Retinal pigment epithelial cell (primary cell): ENCODE measurements around the gene FICD.

Experiments used
- DNase-seq: peaks from one replicate; pipeline ENCODE4 v3.0.0-alpha.2; 2010; ENCODE audit warnings: low read depth
- H3K4me3 ChIP-seq: 2 replicates; pipeline ENCODE4 v1.5.1; 2011; ENCODE audit warnings: mild to moderate bottlenecking, low read length, control low read depth, moderate library complexity
- CTCF ChIP-seq: conservative IDR thresholded peaks from 2 replicates; pipeline ENCODE4 v1.5.1; 2011; ENCODE audit warnings: low read depth, low read length, control low read depth, inconsistent platforms

Gene FICD

GRCh38 chr12:108477881-108478259 is 37.2 kb upstream of the FICD start:
- no peak for DNase-seq
- no peak overlapping the region for H3K4me3 ChIP-seq
- TF ChIP-seq CTCF = no peak

- DNase-seq = no peak
- H3K4me3 ChIP-seq = no peak overlapping the region
- no peak for TF ChIP-seq CTCF
These were observed 36.4 kb upstream of the FICD start for GRCh38 chr12:108478611-108479206.

GRCh38 chr12:108479364-108480070 is 35.6 kb upstream of the FICD start:
- H3K4me3 ChIP-seq = no peak overlapping the region
- TF ChIP-seq CTCF = no peak
- DNase-seq = no peak

GRCh38 chr12:108482717-108483212 is 32.3 kb upstream of the FICD start:
- no peak for DNase-seq

GRCh38 chr12:108483213-108484059 is 31.6 kb upstream of the FICD start:
- TF ChIP-seq CTCF = no peak
- no peak overlapping the region for H3K4me3 ChIP-seq
- DNase-seq = no peak

More at GRCh38 chr12:108482717-108483212, 32.3 kb upstream of the FICD start:
- H3K4me3 ChIP-seq = no peak overlapping the region
- TF ChIP-seq CTCF = no peak

GRCh38 chr12:108484431-108484830 is 30.6 kb upstream of the FICD start:
- TF ChIP-seq CTCF = no peak
- H3K4me3 ChIP-seq = no peak overlapping the region
- no peak for DNase-seq
